Ovary (tissue), 10 donors: Measurements from ENCODE around the gene AIDA. TPM values are rescaled to one million over a fixed set of nuclear protein-coding genes. Genes with fewer than 3 reads are reported as not detected.

Experiments
- DNase-seq, 5 donors: peaks; one replicate each; pipeline ENCODE4 v3.0.0-alpha.2; 2019 to 2020
- H3K27ac ChIP-seq, 2 donors: fragments of 200-600 bp; one replicate each; pipeline versions ENCODE4 v1.5.1 to v1.8.0; 2019 to 2022
- H3K27me3 ChIP-seq: fragments of 200-600 bp; one replicate; pipeline ENCODE4 v1.8.0; 2022
- H3K36me3 ChIP-seq: fragments of 200-600 bp; sonication (generic); one replicate; pipeline ENCODE4 v1.5.1; 2019
- H3K4me1 ChIP-seq: one replicate; pipeline ENCODE4 v1.8.1; 2013; ENCODE audit warnings: mild to moderate bottlenecking, moderate library complexity; ENCODE audit not compliant: insufficient read depth
- H3K4me3 ChIP-seq: fragments of 200-600 bp; sonication (generic); one replicate; pipeline ENCODE4 v1.5.1; 2017
- H3K9me3 ChIP-seq, 2 donors: fragments of 200-600 bp in 1 of 2; sonication (generic) in 1 of 2; one replicate each; pipeline versions ENCODE4 v1.5.1 to v1.8.1; 2013 to 2019; ENCODE audit warnings: mild to moderate bottlenecking in 1 of 2, moderate library complexity in 1 of 2
- EP300 ChIP-seq: sonication (generic); formaldehyde crosslinking; IDR thresholded peaks from one replicate; pipeline ENCODE4 v1.6.1; 2017; ENCODE audit warnings: antibody characterized with exemption
- POLR2A ChIP-seq: fragments of 450-650 bp; IDR thresholded peaks from one replicate; pipeline ENCODE4 v1.6.1; 2017; ENCODE audit warnings: antibody characterized with exemption, mild to moderate bottlenecking, moderate library complexity
- WGBS, 3 donors: extraction: QIAGEN DNeasy Blood & Tissue Kit in 1 of 3; methylation state at CpG; one replicate each; pipeline versions ENCODE4 v1.1.5 to v1.1.7; 2013 to 2017; 5-methylcytosine and 5-hydroxymethylcytosine counted together
- intact Hi-C, 4 donors: fragments of 100-400 bp; cut with DNase I; formaldehyde crosslinking; loops; one replicate each; pipeline versions ENCODE4 v1.11.0 to v1.15.1; 2022 to 2023
- long read RNA-seq, 3 donors: library from polyadenylated mRNA in 2 of 3; unstranded in 2 of 3; transcript quantifications; one replicate each; pipeline ENCODE4 v2.0.0 and lab custom pipeline, GENCODE V29; 2021 to 2026
- polyA plus RNA-seq, 2 donors: library from polyadenylated mRNA; stranded (reverse); fragments of 200-250 nt in 1 of 2; fragments of 350-450 nt in 1 of 2; fragmentation: Illumina TruSeq in 1 of 2; extraction: RNeasy Lipid Tissue Mini Kit (QIAGEN cat#74804) in 1 of 2; gene quantifications; one replicate each; pipeline ENCODE4 v1.2.3, GENCODE V29; 2013 to 2014
- total RNA-seq, 7 donors: library from RNA; depleted of rRNA in 2 of 7; stranded (reverse); fragments of >200 nt in 2 of 7; fragmentation: NEBNext Ultra II Directional in 3 of 7; extraction: Animal tissue kit (Norgen Biotek cat#: 25700) in 3 of 7; gene quantifications; one replicate each; pipeline versions ENCODE4 v1.1.0 to v1.2.4, GENCODE V29; 2016 to 2023
- TF ChIP-seq, protein P1 (sequence below), 3 donors: fragments of 450-650 bp in 2 of 3; fragments of 200-600 bp in 1 of 3; IDR thresholded peaks; one replicate each; pipeline versions ENCODE4 v1.5.1 to v1.8.0; 2016 to 2022; ENCODE audit warnings: antibody characterized with exemption in 3 of 3, mild to moderate bottlenecking in 1 of 3
- donor health status: DM: no; HTN: no; CAD: no; lungs with moderate emphysema.
- donor health status: DM: no; HTN: no; CAD: no.
- donor health status: Bipolar disorder and iron deficiency.
- donor health status: DM: yes; HTN: yes; CAD: no.
- donor health status: DM: no; HTN: no; CAD: no.
- donor health status: DM: yes; HTN: yes; CAD: no.

The AIDA gene
- total RNA-seq (10 to 100 TPM; 28.8 to 67.2 (median 54.8) TPM), polyA plus RNA-seq (10 to 100 TPM; 38.4 to 65.0 TPM)
- long read RNA-seq, donor 1, transcript AIDA-201 (10 exons, 3,008 nt), result major isoform, 16 of 22 reads
- long read RNA-seq, donor 1, partial matches to known transcripts, result 2 of 22 reads
- long read RNA-seq, donor 1, other reads (novel, unspliced or antisense), result 4 of 22 reads
- long read RNA-seq, donor 2, transcript AIDA-201 (10 exons, 3,008 nt), result major isoform, 10 of 46 reads
- long read RNA-seq, donor 2, partial matches to known transcripts, result 36 of 46 reads
- long read RNA-seq, donor 2, other reads (novel, unspliced or antisense), result 0 of 46 reads
- long read RNA-seq, donor 3, transcript AIDA-201 (10 exons, 3,008 nt), result major isoform, 65 of 79 reads
- long read RNA-seq, donor 3, partial matches to known transcripts, result 5 of 79 reads
- long read RNA-seq, donor 3, other reads (novel, unspliced or antisense), result 9 of 79 reads

DNA sequence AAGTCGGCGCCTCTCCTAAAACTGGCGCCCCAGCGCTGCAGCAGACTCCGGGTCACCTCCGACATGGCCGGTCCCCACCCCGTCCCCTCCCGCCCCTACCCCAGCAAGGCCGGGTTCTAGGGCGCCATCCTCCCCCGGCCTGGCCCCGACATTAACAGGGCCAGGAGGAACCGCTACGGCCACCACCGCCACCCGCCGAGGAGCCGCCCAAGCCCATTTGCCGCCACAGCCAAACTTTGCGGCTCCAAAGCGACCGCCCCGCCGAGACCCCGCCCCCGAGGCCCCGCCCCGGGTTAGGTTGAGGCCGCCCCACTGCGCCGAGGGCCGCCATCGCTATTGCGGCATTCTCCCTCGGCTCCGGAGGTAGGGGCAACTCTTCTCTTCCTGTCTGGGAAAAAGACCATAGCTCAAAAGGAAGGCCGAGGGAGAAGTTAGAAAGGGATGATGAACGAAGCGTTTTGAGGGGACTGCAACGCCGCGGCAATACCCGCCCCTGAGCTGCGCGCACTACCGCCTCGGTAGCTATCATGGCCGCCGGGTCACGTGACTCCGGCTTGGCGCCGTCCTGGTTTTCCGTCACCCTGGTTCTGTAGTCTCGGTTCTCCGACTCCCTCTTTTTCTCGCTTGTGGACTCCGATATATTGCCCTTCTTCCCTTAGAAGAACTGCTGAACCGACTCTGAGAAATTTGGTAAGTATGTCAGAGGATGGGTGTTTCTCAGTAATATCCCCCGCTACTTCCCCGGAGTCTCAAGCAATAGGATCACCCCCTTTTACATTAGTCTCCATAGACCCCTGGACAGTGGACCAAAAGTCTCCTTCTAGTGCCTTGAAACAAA is at the start of gene AIDA, which contains the start of gene BROX:
TSS of gene AIDA (minus strand) at position 239 of the 838 bp plus-strand sequence. CDS start at position 65, 174 bp downstream.
TSS of gene BROX (plus strand) at position 312 of the 838 bp plus-strand sequence. CDS start 3,136 bp downstream, outside the sequence.
- Histone ChIP-seq H3K27ac (peak within 1 kb of the TSS; percentile 92 to 97), H3K27me3 (no peaks in the 10 kb centered on the region), H3K4me1 (peaks cover 8% of the 10 kb centered on the region), H3K36me3 (no peaks in the 10 kb centered on the region), H3K4me3 (peak within 1 kb of the TSS; percentile 87), H3K9me3 (no peaks in the 10 kb centered on the region)
- DNase-seq, result peak; percentile 94 to 97 (median 96)
- TF ChIP-seq, protein P1, sequence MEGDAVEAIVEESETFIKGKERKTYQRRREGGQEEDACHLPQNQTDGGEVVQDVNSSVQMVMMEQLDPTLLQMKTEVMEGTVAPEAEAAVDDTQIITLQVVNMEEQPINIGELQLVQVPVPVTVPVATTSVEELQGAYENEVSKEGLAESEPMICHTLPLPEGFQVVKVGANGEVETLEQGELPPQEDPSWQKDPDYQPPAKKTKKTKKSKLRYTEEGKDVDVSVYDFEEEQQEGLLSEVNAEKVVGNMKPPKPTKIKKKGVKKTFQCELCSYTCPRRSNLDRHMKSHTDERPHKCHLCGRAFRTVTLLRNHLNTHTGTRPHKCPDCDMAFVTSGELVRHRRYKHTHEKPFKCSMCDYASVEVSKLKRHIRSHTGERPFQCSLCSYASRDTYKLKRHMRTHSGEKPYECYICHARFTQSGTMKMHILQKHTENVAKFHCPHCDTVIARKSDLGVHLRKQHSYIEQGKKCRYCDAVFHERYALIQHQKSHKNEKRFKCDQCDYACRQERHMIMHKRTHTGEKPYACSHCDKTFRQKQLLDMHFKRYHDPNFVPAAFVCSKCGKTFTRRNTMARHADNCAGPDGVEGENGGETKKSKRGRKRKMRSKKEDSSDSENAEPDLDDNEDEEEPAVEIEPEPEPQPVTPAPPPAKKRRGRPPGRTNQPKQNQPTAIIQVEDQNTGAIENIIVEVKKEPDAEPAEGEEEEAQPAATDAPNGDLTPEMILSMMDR (IDR thresholded peaks at IDR 0.05), result no peak
- TF ChIP-seq POLR2A, result no peak
- TF ChIP-seq EP300, result no peak
- 0 to 1% (median 0%) methylated on average over 51 to 57 of the region's 62 CpGs for WGBS, 3 donors
- intact Hi-C loops, result no loop called here

GRCh38 chr1:222761083-222761482 is 48.8 kb upstream of the AIDA start:
- 52 to 71% (median 65%) methylated on average over 1 of the region's 1 CpG for WGBS, 3 donors
- no peak overlapping the region for H3K4me3 ChIP-seq
- no peak overlapping the region for H3K27ac ChIP-seq
- intact Hi-C loops, result no loop called here
- H3K36me3 ChIP-seq, result no peaks in the 10 kb centered on the region
- no peaks in the 10 kb centered on the region for H3K4me1 ChIP-seq
- no peak for DNase-seq
- TF ChIP-seq POLR2A (no peak), EP300 (no peak)
- TF ChIP-seq, protein P1 (IDR thresholded peaks at IDR 0.05), result no peak
- H3K27me3 ChIP-seq, result no peaks in the 10 kb centered on the region
- no peaks in the 10 kb centered on the region for H3K9me3 ChIP-seq

GRCh38 chr1:222759451-222760035 is 47.3 kb upstream of the AIDA start:
- Histone ChIP-seq H3K36me3 (no peaks in the 10 kb centered on the region), H3K27ac (no peak overlapping the region), H3K4me1 (no peaks in the 10 kb centered on the region), H3K4me3 (no peak overlapping the region), H3K27me3 (no peaks in the 10 kb centered on the region), H3K9me3 (no peaks in the 10 kb centered on the region)
- no peak for TF ChIP-seq EP300
- TF ChIP-seq POLR2A, result no peak
- TF ChIP-seq, protein P1 (IDR thresholded peaks at IDR 0.05), result no peak
- DNase-seq, result no peak
- intact Hi-C loops, result no loop called here
- WGBS, 3 donors, result 81 to 82% (median 82%) methylated on average over 5 of the region's 5 CpGs

- no peak overlapping the region for H3K27ac ChIP-seq
- WGBS, 3 donors, result 69 to 80% (median 78%) methylated on average over 10 of the region's 10 CpGs
These were observed 45.5 kb upstream of the AIDA start for GRCh38 chr1:222757646-222758268.

More at GRCh38 chr1:222757646-222758268, 45.5 kb upstream of the AIDA start:
- no peak overlapping the region for H3K4me3 ChIP-seq
- H3K36me3 ChIP-seq, result no peaks in the 10 kb centered on the region
- no peaks in the 10 kb centered on the region for H3K4me1 ChIP-seq
- TF ChIP-seq EP300, result no peak
- no peak for TF ChIP-seq POLR2A
- TF ChIP-seq, protein P1 (IDR thresholded peaks at IDR 0.05), result no peak
- intact Hi-C loops, result no loop called here
- no peaks in the 10 kb centered on the region for H3K27me3 ChIP-seq
- no peaks in the 10 kb centered on the region for H3K9me3 ChIP-seq
- DNase-seq, result no peak
